Measurements from ENCODE around the gene LEPR.

- TF ChIP-seq POLR2A (IDR thresholded peaks at IDR 0.05) (no peak), CTCF (IDR thresholded peaks at IDR 0.05) (peak in 2 of 4 experiments; percentile 30 to 39), EP300 (IDR thresholded peaks at IDR 0.05) (no peak), POLR2AphosphoS5 (IDR thresholded peaks at IDR 0.05) (no peak)
Measured at GRCh38 chr1:65431111-65431705, 10.7 kb downstream of the LEPR start.
